Mucosa of descending colon (tissue), 3 donors: Measurements from ENCODE around the gene SPINT2. TPM values are rescaled to one million over a fixed set of nuclear protein-coding genes. Genes with fewer than 3 reads are reported as not detected.
A peak's percentile ranks its signal among the peaks of the same experiment; 100 is the strongest.

Experiments
- ATAC-seq: fragments of 200-7000 bp; cut with Tn5 transposase; one replicate; pipeline ENCODE4 v1.9.1; 2020; ENCODE audit warnings: mild to moderate bottlenecking, moderate library complexity
- DNase-seq, 3 donors: peaks; one replicate each; pipeline ENCODE4 v3.0.0-alpha.2; 2020
- H3K36me3 ChIP-seq: fragments of 200-600 bp; one replicate; pipeline ENCODE4 v1.8.0; 2021; ENCODE audit warnings: low read depth, mild to moderate bottlenecking
- H3K4me1 ChIP-seq: fragments of 200-600 bp; one replicate; pipeline ENCODE4 v1.8.0; 2021; ENCODE audit warnings: low read depth, mild to moderate bottlenecking
- H3K4me3 ChIP-seq: fragments of 200-600 bp; one replicate; pipeline ENCODE4 v1.8.0; 2021; ENCODE audit warnings: mild to moderate bottlenecking
- H3K9me3 ChIP-seq: fragments of 200-600 bp; one replicate; pipeline ENCODE4 v1.8.0; 2021; ENCODE audit warnings: mild to moderate bottlenecking
- CTCF ChIP-seq: fragments of 200-600 bp; IDR thresholded peaks from one replicate; pipeline ENCODE4 v1.8.0; 2022; ENCODE audit warnings: antibody characterized with exemption, mild to moderate bottlenecking
- intact Hi-C, 2 donors: fragments of 100-400 bp; cut with DNase I in 1 of 2; cut with micrococcal nuclease in 1 of 2; formaldehyde crosslinking; loops; one replicate each; pipeline versions ENCODE4 v1.11.0 to v1.11.1; 2022; cut with DNase I, micrococcal nuclease
- total RNA-seq, 3 donors: library from RNA; stranded (reverse); fragmentation: NEBNext Ultra II Directional in 2 of 3; extraction: Animal tissue kit (Norgen Biotek cat#: 25700) in 2 of 3; gene quantifications; one replicate each; pipeline versions ENCODE4 v1.2.1 to v1.2.4, GENCODE V29; 2021 to 2023
- donor health status: DM: no; HTN: no; CAD: no; lungs with moderate emphysema.
- donor health status: DM: no; HTN: no; CAD: no.
- donor health status: DM: no; HTN: yes; CAD: no.

Gene SPINT2
- total RNA-seq, 3 donors from 2014 or later, result 355 to 802 (median 787) TPM

GRCh38 chr19:38250821-38251563, 13.4 kb upstream of the SPINT2 start:
- intact Hi-C loops, result no loop called here
- Histone ChIP-seq H3K36me3 (no peaks in the 10 kb centered on the region), H3K4me1 (peaks cover 22% of the 10 kb centered on the region), H3K4me3 (no peak overlapping the region), H3K9me3 (no peaks in the 10 kb centered on the region)
- ATAC-seq (peak; percentile 78), DNase-seq (peak; percentile 72 to 78 (median 77))
- TF ChIP-seq CTCF, result no peak

GRCh38 chr19:38251564-38252051, 12.8 kb upstream of the SPINT2 start:
- intact Hi-C loops, result no loop called here
- DNase-seq (no peak), ATAC-seq (no peak)
- Histone ChIP-seq H3K36me3 (no peaks in the 10 kb centered on the region), H3K4me3 (no peak overlapping the region), H3K4me1 (peaks cover 27% of the 10 kb centered on the region), H3K9me3 (no peaks in the 10 kb centered on the region)
- no peak for TF ChIP-seq CTCF

GRCh38 chr19:38252385-38252784, 12.0 kb upstream of the SPINT2 start:
- ATAC-seq (no peak), DNase-seq (no peak)
- no peak for TF ChIP-seq CTCF
- Histone ChIP-seq H3K4me1 (peaks cover 27% of the 10 kb centered on the region), H3K9me3 (no peaks in the 10 kb centered on the region), H3K4me3 (no peak overlapping the region), H3K36me3 (no peaks in the 10 kb centered on the region)
- intact Hi-C loops, result no loop called here

GRCh38 chr19:38252941-38253691, 11.3 kb upstream of the SPINT2 start:
- intact Hi-C loops, result no loop called here

GRCh38 chr19:38253788-38254187, 10.6 kb upstream of the SPINT2 start:
- no peaks in the 10 kb centered on the region for H3K9me3 ChIP-seq
- TF ChIP-seq CTCF, result no peak
- H3K4me3 ChIP-seq, result no peak overlapping the region
- intact Hi-C loops, result no loop called here
- H3K36me3 ChIP-seq, result no peaks in the 10 kb centered on the region
- DNase-seq (no peak), ATAC-seq (no peak)
- H3K4me1 ChIP-seq, result peaks cover 23% of the 10 kb centered on the region

More at GRCh38 chr19:38252941-38253691, 11.3 kb upstream of the SPINT2 start:
- Histone ChIP-seq H3K36me3 (no peaks in the 10 kb centered on the region), H3K4me3 (no peak overlapping the region), H3K4me1 (peaks cover 27% of the 10 kb centered on the region), H3K9me3 (no peaks in the 10 kb centered on the region)
- DNase-seq (peak in 1 of 3 donors; percentile 58), ATAC-seq (peak; percentile 4)
- TF ChIP-seq CTCF, result no peak
